SK-N-SH (cell line): ENCODE results near the gene COBL. TPM values are rescaled to one million over a fixed set of nuclear protein-coding genes. Genes with fewer than 3 reads are reported as not detected.
"Not testable (repeated sequence)": the region's sequence is repeated elsewhere in the genome, so short reads cannot be mapped to it uniquely, and the experiment has no call there.

Experiments
- CTCF ChIA-PET: fragments of 300-600, 350-600 bp; formaldehyde crosslinking; extraction: SDS; loops from one replicate; lab custom pipeline; 2021; lab: Yijun Ruan, JAX
- POLR2A ChIA-PET: fragments of 350-600 bp; sonication (Branson Sonifier 250); formaldehyde crosslinking; extraction: SDS; loops from one replicate; lab custom pipeline; 2020; ENCODE audit warnings: antibody characterized with exemption, inconsistent platforms; lab: Yijun Ruan, JAX
- DNase-seq: peaks from one replicate; pipeline ENCODE4 v3.0.0; 2012
- H2AFZ ChIP-seq: fragments of 200-600 bp; sonication (generic); 2 replicates; pipeline ENCODE4 v1.8.1; 2016; ENCODE audit warnings: antibody characterized with exemption, mild to moderate bottlenecking, low read depth
- H3F3A ChIP-seq: fragments of 200-600 bp; sonication (generic); replicated peaks from 2 replicates; pipeline ENCODE3; 2016; ENCODE audit warnings: antibody characterized with exemption, mild to moderate bottlenecking; ENCODE audit not compliant: insufficient read depth
- H3K27ac ChIP-seq, 2 experiments: fragments of 200-500 bp in 1 of 2; fragments of 200-600 bp in 1 of 2; sonication (Bioruptor generic) in 1 of 2; sonication (generic), shearing (Covaris generic) in 1 of 2; 2 replicates each; pipeline versions ENCODE4 v1.5.1 to v1.6.1; 2014 to 2016; ENCODE audit warnings: low read depth in 2 of 2, inconsistent platforms in 1 of 2, low read length in 1 of 2, mild to moderate bottlenecking in 1 of 2, mixed read lengths in 1 of 2
- H3K27me3 ChIP-seq: fragments of 200-600 bp; sonication (generic), shearing (Covaris generic); 2 replicates; pipeline ENCODE4 v1.6.1; 2016; ENCODE audit warnings: mixed run types; ENCODE audit not compliant: insufficient read depth
- H3K36me3 ChIP-seq, 2 experiments: fragments of 200-500 bp in 1 of 2; fragments of 200-600 bp in 1 of 2; sonication (Bioruptor generic) in 1 of 2; sonication (generic) in 1 of 2; replicated peaks in 1 of 2; 2 replicates each; pipeline versions ENCODE3 to v1.5.1; 2014 to 2016; ENCODE audit warnings: low read length in 1 of 2, mild to moderate bottlenecking in 1 of 2; ENCODE audit not compliant: insufficient read depth in 2 of 2, control insufficient read depth in 1 of 2
- H3K4me1 ChIP-seq, 2 experiments: fragments of 200-500 bp in 1 of 2; fragments of 200-600 bp in 1 of 2; sonication (Bioruptor generic) in 1 of 2; sonication (generic), shearing (Covaris generic) in 1 of 2; 2 replicates each; pipeline versions ENCODE4 v1.5.1 to v1.6.1; 2014 to 2016; ENCODE audit warnings: low read depth in 1 of 2, low read length in 1 of 2, mixed run types in 1 of 2; ENCODE audit not compliant: insufficient read depth in 2 of 2, control insufficient read depth in 1 of 2
- H3K4me2 ChIP-seq: fragments of 200-600 bp; sonication (generic), shearing (Covaris generic); 2 replicates; pipeline ENCODE4 v1.6.1; 2017; ENCODE audit warnings: mixed run types
- H3K4me3 ChIP-seq, 2 experiments: fragments of 200-500 bp in 1 of 2; fragments of 200-600 bp in 1 of 2; sonication (Bioruptor generic) in 1 of 2; sonication (generic), shearing (Covaris generic) in 1 of 2; 2 replicates each; pipeline versions ENCODE4 v1.5.1 to v1.8.1; 2014 to 2016; ENCODE audit warnings: low read depth in 2 of 2, inconsistent platforms in 1 of 2, low read length in 1 of 2, mild to moderate bottlenecking in 1 of 2, mixed read lengths in 1 of 2, moderate library complexity in 1 of 2
- H3K79me2 ChIP-seq: fragments of 200-600 bp; sonication (generic); 2 replicates; pipeline ENCODE4 v1.8.1; 2017; ENCODE audit warnings: mild to moderate bottlenecking; ENCODE audit not compliant: insufficient read depth
- H3K9ac ChIP-seq: fragments of 200-600 bp; sonication (generic); 2 replicates; pipeline ENCODE4 v1.6.1; 2017; ENCODE audit warnings: mixed run types
- H3K9me2 ChIP-seq: fragments of 200-600 bp; sonication (generic); 2 replicates; pipeline ENCODE4 v1.6.1; 2017; ENCODE audit warnings: mixed run types
- H3K9me3 ChIP-seq: fragments of 200-600 bp; sonication (generic); 2 replicates; pipeline ENCODE4 v1.6.1; 2017; ENCODE audit warnings: mixed run types, mild to moderate bottlenecking, moderate library complexity
- H4K20me1 ChIP-seq: fragments of 200-600 bp; sonication (generic); 2 replicates; pipeline ENCODE4 v1.6.1; 2017; ENCODE audit warnings: mild to moderate bottlenecking, mixed run types; ENCODE audit not compliant: insufficient read depth
- CHD2 ChIP-seq: fragments of 150-350 bp; IDR thresholded peaks from 2 replicates; pipeline ENCODE4 v1.6.1; 2018; ENCODE audit warnings: low read length; ENCODE audit not compliant: partially characterized antibody
- ELF1 ChIP-seq: IDR thresholded peaks from 2 replicates; pipeline ENCODE4 v1.4.0; 2012
- EP300 ChIP-seq, 2 experiments: IDR thresholded peaks; 2 replicates each; pipeline versions ENCODE4 v1.4.0 to v1.6.1; 2012; ENCODE audit warnings: borderline replicate concordance in 1 of 2, low read depth in 1 of 2, low read length in 1 of 2
- EZH2phosphoT487 ChIP-seq: fragments of 200-600 bp; sonication (generic); IDR thresholded peaks from 2 replicates; pipeline ENCODE4 v1.6.1; 2017; ENCODE audit warnings: low read depth, mixed run types, mild to moderate bottlenecking, antibody characterized with exemption, moderate library complexity, borderline replicate concordance
- FOXJ3 ChIP-seq: sonication (generic); formaldehyde crosslinking; IDR thresholded peaks from 2 replicates; pipeline ENCODE4 v1.5.1; 2020; ENCODE audit warnings: mild to moderate bottlenecking, missing genetic modification reagents
- FOXM1 ChIP-seq: IDR thresholded peaks from 2 replicates; pipeline ENCODE4 v1.4.0; 2012; ENCODE audit warnings: low read depth, mild to moderate bottlenecking
- IRF3 ChIP-seq: fragments of 150-350 bp; IDR thresholded peaks from 2 replicates; pipeline ENCODE4 v1.6.1; 2016; ENCODE audit warnings: mild to moderate bottlenecking, low read depth, low read length
- NRF1 ChIP-seq: IDR thresholded peaks from 2 replicates; pipeline ENCODE4 v1.6.1; 2012; ENCODE audit warnings: low read depth, mild to moderate bottlenecking, low read length
- RFX5 ChIP-seq: IDR thresholded peaks from 2 replicates; pipeline ENCODE4 v1.6.1; 2012; ENCODE audit warnings: mild to moderate bottlenecking, improper control_type of control experiment, low read length
- SMC3 ChIP-seq: IDR thresholded peaks from 2 replicates; pipeline ENCODE4 v1.6.1; 2012; ENCODE audit warnings: low read depth, low read length, improper control_type of control experiment
- TAF1 ChIP-seq: IDR thresholded peaks from 2 replicates; pipeline ENCODE4 v1.6.1; 2012; ENCODE audit warnings: low read depth, mild to moderate bottlenecking, low read length, moderate library complexity, borderline replicate concordance
- TEAD4 ChIP-seq: IDR thresholded peaks from 2 replicates; pipeline ENCODE4 v1.4.0; 2012; ENCODE audit warnings: mild to moderate bottlenecking, borderline replicate concordance; ENCODE audit not compliant: insufficient read depth
- WGBS: methylation state at CpG from one replicate; pipeline ENCODE4 v1.1.6; 2017; ENCODE audit warnings: low lambda C conversion rate; 5-methylcytosine and 5-hydroxymethylcytosine counted together
- polyA plus RNA-seq, 3 experiments: library from polyadenylated mRNA; depleted of rRNA; stranded (reverse); fragments of >200 nt; gene quantifications; 2 replicates each; pipeline ENCODE4 v1.2.3, GENCODE V29; 2012

Gene COBL
- polyA plus RNA-seq, 1 of the 3 experiments (the other 2 are of a cell fraction): under 0.01 TPM

GRCh38 chr7:51209426-51209825 lies 107.2 kb downstream of the COBL start:
- Histone ChIP-seq H3K4me1 (no peaks in the 10 kb centered on the region), H3K9me3 (no peaks in the 10 kb centered on the region), H4K20me1 (no peaks in the 10 kb centered on the region), H3K36me3 (no peaks in the 10 kb centered on the region), H3K9me2 (no peaks in the 10 kb centered on the region), H3K9ac (no peak overlapping the region), H3K4me3 (no peak overlapping the region), H3K4me2 (no peak overlapping the region), H2AFZ (no peak overlapping the region), H3F3A (no peaks in the 10 kb centered on the region), H3K79me2 (no peaks in the 10 kb centered on the region), H3K27me3 (no peaks in the 10 kb centered on the region), H3K27ac (no peak overlapping the region)
- ChIA-PET POLR2A (no interaction called here), CTCF (interaction anchor here (0.8 to 1.6 kb wide), 3 partner anchors 24 to 158 kb away, joined by 3 to 5 read pairs (median 4); no protein-coding TSS in a partner anchor)
- no peak for DNase-seq
- WGBS: 28% methylated on average over 6 of the region's 6 CpGs
- TF ChIP-seq RFX5 (no peak), TEAD4 (no peak), EZH2phosphoT487 (no peak), ELF1 (no peak), FOXJ3 (CRISPR knock-in tag) (no peak), FOXM1 (no peak), TAF1 (no peak), IRF3 (no peak), CHD2 (no peak), NRF1 (no peak)
- TF ChIP-seq, all 33 proteins: peak for 0

GRCh38 chr7:51208125-51208524 lies 108.5 kb downstream of the COBL start:
- WGBS: 46% methylated on average over 9 of the region's 30 CpGs
- CTCF ChIA-PET, POLR2A ChIA-PET: not testable (repeated sequence)

GRCh38 chr7:51198654-51199053 lies 118.0 kb downstream of the COBL start:
- H3K27ac ChIP-seq: no peak overlapping the region
- CTCF ChIA-PET: interaction anchor here (0.7 to 3.1 kb wide), 4 partner anchors 9 to 38 kb away, joined by 3 to 11 read pairs (median 3); no protein-coding TSS in a partner anchor
- WGBS: 7% methylated on average over 1 of the region's 1 CpG
- no peaks in the 10 kb centered on the region for H3K9me3 ChIP-seq
- POLR2A ChIA-PET: interaction anchor here (0.7 kb wide), 1 partner anchor 495 kb away, joined by 5 read pairs; no protein-coding TSS in a partner anchor
- no peak overlapping the region for H3K4me3 ChIP-seq
- H3K9me2 ChIP-seq: 0 out of 2 replicates have a peak, but pooled peaks cover 5% of the 10 kb centered on the region
- H2AFZ ChIP-seq: no peak overlapping the region
- H4K20me1 ChIP-seq: no peaks in the 10 kb centered on the region
- no peaks in the 10 kb centered on the region for H3K79me2 ChIP-seq
- no peak overlapping the region for H3K4me2 ChIP-seq
- DNase-seq: no peak
- no peaks in the 10 kb centered on the region for H3F3A ChIP-seq
- no peaks in the 10 kb centered on the region for H3K27me3 ChIP-seq
- H3K9ac ChIP-seq: no peak overlapping the region
- H3K36me3 ChIP-seq: no peaks in the 10 kb centered on the region
- no peak for TF ChIP-seq SMC3
- no peak for TF ChIP-seq EP300 (IDR thresholded peaks at IDR 0.05; ENCODE audit: borderline replicate concordance in 1 of 2, low read depth in 1 of 2, low read length in 1 of 2)
- no peak for TF ChIP-seq TEAD4
- no peaks in the 10 kb centered on the region for H3K4me1 ChIP-seq

More at GRCh38 chr7:51208125-51208524, 108.5 kb downstream of the COBL start:
- H2AFZ ChIP-seq, H3K4me2 ChIP-seq, H3K79me2 ChIP-seq, H3K9me3 ChIP-seq, H3K4me1 ChIP-seq, H3K9me2 ChIP-seq, H3K9ac ChIP-seq, H3K27me3 ChIP-seq, H3K36me3 ChIP-seq, H3K4me3 ChIP-seq, H3F3A ChIP-seq, H4K20me1 ChIP-seq, DNase-seq, H3K27ac ChIP-seq: not testable (repeated sequence)
